Prostate gland (tissue), 2 donors: ENCODE data around the gene PAK4. TPM values are rescaled to one million over a fixed set of nuclear protein-coding genes. Genes with fewer than 3 reads are reported as not detected.

ENCODE experiments used
- DNase-seq: peaks from one replicate; pipeline ENCODE4 v3.0.0-alpha.2; 2019; ENCODE audit warnings: low spot score
- H3K27ac ChIP-seq, 2 donors: fragments of 200-600 bp; sonication (generic); 2 replicates each; pipeline ENCODE4 v1.5.1; 2017 to 2019
- H3K27me3 ChIP-seq: fragments of 200-600 bp; sonication (generic); replicated peaks from 2 replicates; pipeline ENCODE4 v1.5.1; 2019; ENCODE audit not compliant: insufficient read depth
- H3K36me3 ChIP-seq, 2 donors: fragments of 200-600 bp; sonication (generic); 1 replicate in 1 of 2; 2 replicates in 1 of 2; pipeline versions ENCODE4 v1.5.1 to v1.8.1; 2017 to 2019
- H3K4me1 ChIP-seq: fragments of 200-600 bp; sonication (generic); replicated peaks from 2 replicates; pipeline ENCODE4 v1.5.1; 2019
- H3K4me3 ChIP-seq, 2 donors: fragments of 200-600 bp; sonication (generic); 2 replicates each; pipeline ENCODE4 v1.5.1; 2017 to 2019
- H3K9me3 ChIP-seq: fragments of 200-600 bp; sonication (generic); 2 replicates; pipeline ENCODE4 v1.5.1; 2017
- CTCF ChIP-seq, 4 experiments: fragments of 200-600 bp in 2 of 4; fragments of 450-650 bp in 2 of 4; sonication (generic) in 2 of 4; IDR thresholded peaks; 1 replicate in 3 of 4; 2 replicates in 1 of 4; pipeline ENCODE4 v1.5.1; 2016 to 2019; ENCODE audit warnings: antibody characterized with exemption in 4 of 4, mild to moderate bottlenecking in 2 of 4, moderate library complexity in 2 of 4
- POLR2A ChIP-seq: fragments of 450-650 bp; IDR thresholded peaks from one replicate; pipeline ENCODE4 v1.6.1; 2016; ENCODE audit warnings: antibody characterized with exemption, mild to moderate bottlenecking
- POLR2AphosphoS5 ChIP-seq: sonication (generic); formaldehyde crosslinking; IDR thresholded peaks from one replicate; pipeline ENCODE4 v1.6.1; 2017; ENCODE audit warnings: antibody characterized with exemption
- WGBS: methylation state at CpG from one replicate; pipeline ENCODE4 v1.1.5; 2018; 5-methylcytosine and 5-hydroxymethylcytosine counted together
- intact Hi-C: fragments of 100-400 bp; cut with DNase I; formaldehyde crosslinking; loops from one replicate; pipeline ENCODE4 v1.14.2; 2022
- total RNA-seq, 2 donors: library from RNA; depleted of rRNA; stranded (reverse); fragments of >200 nt; gene quantifications; one replicate each; pipeline ENCODE4 v1.1.0, GENCODE V29; 2016

The PAK4 gene
- total RNA-seq, 2 donors from 2014 or later: 111 to 123 TPM

GRCh38 chr19:39178296-39179006 is 52.9 kb downstream of the PAK4 start:
- H3K27ac ChIP-seq: no peak overlapping the region
- no peaks in the 10 kb centered on the region for H3K4me1 ChIP-seq
- 92% methylated on average over 30 of the region's 30 CpGs for WGBS
- H3K9me3 ChIP-seq: no peaks in the 10 kb centered on the region
- intact Hi-C loops: no loop called here
- no peak for TF ChIP-seq POLR2A
- TF ChIP-seq POLR2AphosphoS5: no peak
- TF ChIP-seq CTCF (IDR thresholded peaks at IDR 0.05): no peak
- DNase-seq: no peak
- H3K27me3 ChIP-seq: no peaks in the 10 kb centered on the region
- peaks cover 8 to 36% of the 10 kb centered on the region in 2 donors for H3K36me3 ChIP-seq
- H3K4me3 ChIP-seq: no peak overlapping the region

GRCh38 chr19:39179754-39180153 is 54.2 kb downstream of the PAK4 start:
- TF ChIP-seq CTCF (IDR thresholded peaks at IDR 0.05) (no peak), POLR2A (no peak), POLR2AphosphoS5 (no peak)
- no peak for DNase-seq
- Histone ChIP-seq H3K36me3 (peaks cover 4 to 23% of the 10 kb centered on the region in 2 donors), H3K27me3 (no peaks in the 10 kb centered on the region), H3K4me1 (no peaks in the 10 kb centered on the region), H3K27ac (no peak overlapping the region), H3K4me3 (no peak overlapping the region), H3K9me3 (no peaks in the 10 kb centered on the region)
- intact Hi-C loops: no loop called here
- WGBS: 90% methylated on average over 7 of the region's 10 CpGs

GRCh38 chr19:39180749-39181148 is 55.2 kb downstream of the PAK4 start:
- TF ChIP-seq CTCF (IDR thresholded peaks at IDR 0.05): no peak
- TF ChIP-seq POLR2A: no peak
- TF ChIP-seq POLR2AphosphoS5: no peak
- no peaks in the 10 kb centered on the region for H3K27me3 ChIP-seq
- peaks cover 0 to 14% of the 10 kb centered on the region in 2 donors for H3K36me3 ChIP-seq
- no peak for DNase-seq
- 86% methylated on average over 9 of the region's 9 CpGs for WGBS
- intact Hi-C loops: no loop called here
- no peak overlapping the region for H3K4me3 ChIP-seq
- no peaks in the 10 kb centered on the region for H3K9me3 ChIP-seq
- H3K27ac ChIP-seq: no peak overlapping the region
- no peaks in the 10 kb centered on the region for H3K4me1 ChIP-seq

- TF ChIP-seq POLR2AphosphoS5 (no peak), POLR2A (no peak), CTCF (IDR thresholded peaks at IDR 0.05) (no peak)
- intact Hi-C loops: no loop called here
- Histone ChIP-seq H3K9me3 (no peaks in the 10 kb centered on the region), H3K27ac (no peak overlapping the region), H3K27me3 (no peaks in the 10 kb centered on the region), H3K36me3 (peaks cover 0 to 6% of the 10 kb centered on the region in 2 donors), H3K4me1 (no peaks in the 10 kb centered on the region), H3K4me3 (no peak overlapping the region)
- no peak for DNase-seq
- 75% methylated on average over 21 of the region's 21 CpGs for WGBS
Measured at GRCh38 chr19:39181500-39182173, 56.1 kb downstream of the PAK4 start.

- no peak for TF ChIP-seq CTCF (IDR thresholded peaks at IDR 0.05)
- no peak for TF ChIP-seq POLR2A
- TF ChIP-seq POLR2AphosphoS5: no peak
- intact Hi-C loops: no loop called here
Measured at GRCh38 chr19:39182174-39182505, 56.6 kb downstream of the PAK4 start.

More at GRCh38 chr19:39182174-39182505, 56.6 kb downstream of the PAK4 start:
- Histone ChIP-seq H3K4me1 (no peaks in the 10 kb centered on the region), H3K9me3 (no peaks in the 10 kb centered on the region), H3K36me3 (peaks cover 0 to 6% of the 10 kb centered on the region in 2 donors), H3K27me3 (no peaks in the 10 kb centered on the region), H3K27ac (no peak overlapping the region), H3K4me3 (no peak overlapping the region)
- WGBS: 63% methylated on average over 4 of the region's 4 CpGs
- DNase-seq: no peak
